ENCODE data around the gene TSPAN9. TPM values are rescaled to one million over a fixed set of nuclear protein-coding genes. Genes with fewer than 3 reads are reported as not detected.

The TSPAN9 gene
- total RNA-seq, 2 donors from 2014 or later = 39.5 to 50.2 TPM

- no peak for ATAC-seq (ENCODE audit: insufficient number of reproducible peaks, low FRiP score, low read depth)
Measured at GRCh38 chr12:3038166-3038565, 39.0 kb upstream of the TSPAN9 start.

GRCh38 chr12:3038926-3039510 lies 38.2 kb upstream of the TSPAN9 start:
- H3K9me3 ChIP-seq = no peaks in the 10 kb centered on the region
- ATAC-seq (ENCODE audit: insufficient number of reproducible peaks, low FRiP score, low read depth) = no peak
- H3K27me3 ChIP-seq (replicated peaks; ENCODE audit: insufficient read depth) = no peaks in the 10 kb centered on the region
- no peak overlapping the region for H3K4me3 ChIP-seq
- peaks cover 4 to 14% of the 10 kb centered on the region in 2 donors for H3K4me1 ChIP-seq (ENCODE audit: control insufficient read depth in 1 of 2, low read depth in 2 of 2)
- peaks cover 12% of the 10 kb centered on the region for H3K36me3 ChIP-seq
- DNase-seq (ENCODE audit: low spot score) = no peak
- no peak overlapping the region for H3K27ac ChIP-seq
- TF ChIP-seq CTCF (IDR thresholded peaks at IDR 0.05) = no peak

More at GRCh38 chr12:3038166-3038565, 39.0 kb upstream of the TSPAN9 start:
- H3K27me3 ChIP-seq (replicated peaks; ENCODE audit: insufficient read depth) = no peaks in the 10 kb centered on the region
- H3K27ac ChIP-seq = no peak overlapping the region
- peaks cover 12% of the 10 kb centered on the region for H3K36me3 ChIP-seq
- TF ChIP-seq CTCF (IDR thresholded peaks at IDR 0.05) = no peak
- no peak overlapping the region for H3K4me3 ChIP-seq
- no peaks in the 10 kb centered on the region for H3K9me3 ChIP-seq
- peaks cover 4 to 14% of the 10 kb centered on the region in 2 donors for H3K4me1 ChIP-seq (ENCODE audit: control insufficient read depth in 1 of 2, low read depth in 2 of 2)
- DNase-seq (ENCODE audit: low spot score) = no peak

DNA sequence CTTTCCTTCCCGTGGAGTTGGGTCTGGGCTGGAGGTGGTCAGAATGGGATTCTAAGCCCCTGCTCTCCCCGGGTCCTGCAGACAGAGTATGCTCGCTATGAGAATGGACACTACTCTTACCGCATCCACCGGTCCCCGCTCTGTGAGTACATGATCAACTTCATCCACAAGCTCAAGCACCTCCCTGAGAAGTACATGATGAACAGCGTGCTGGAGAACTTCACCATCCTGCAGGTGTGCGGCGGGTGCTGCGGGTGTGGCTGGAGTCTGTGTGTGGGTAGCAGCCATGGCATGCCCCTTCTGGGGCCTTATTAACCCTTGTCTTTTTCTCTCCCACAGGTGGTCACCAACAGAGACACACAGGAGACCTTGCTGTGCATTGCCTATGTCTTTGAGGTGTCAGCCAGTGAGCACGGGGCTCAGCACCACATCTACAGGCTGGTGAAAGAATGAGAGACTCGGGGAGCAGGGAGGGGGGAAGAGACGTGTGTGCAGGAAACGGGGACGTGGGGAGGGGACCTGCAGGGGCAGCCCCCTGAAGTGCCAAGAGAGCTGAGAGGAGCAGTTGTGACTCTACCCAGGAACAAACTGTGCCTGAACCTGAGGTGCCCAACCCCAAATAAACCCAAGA lies 37.0 kb upstream of the TSPAN9 start:
- Histone ChIP-seq H3K36me3 (peaks cover 12% of the 10 kb centered on the region), H3K4me1 (ENCODE audit: control insufficient read depth in 1 of 2, low read depth in 2 of 2) (peaks cover 4 to 14% of the 10 kb centered on the region in 2 donors), H3K27me3 (replicated peaks; ENCODE audit: insufficient read depth) (no peaks in the 10 kb centered on the region), H3K4me3 (no peak overlapping the region), H3K9me3 (no peaks in the 10 kb centered on the region), H3K27ac (no peak overlapping the region)
- no peak for TF ChIP-seq CTCF (IDR thresholded peaks at IDR 0.05)
- ATAC-seq (ENCODE audit: insufficient number of reproducible peaks, low FRiP score, low read depth) = no peak
- DNase-seq (ENCODE audit: low spot score) = no peak

- Histone ChIP-seq H3K36me3 (peaks cover 12% of the 10 kb centered on the region), H3K27me3 (replicated peaks; ENCODE audit: insufficient read depth) (no peaks in the 10 kb centered on the region), H3K27ac (no peak overlapping the region), H3K4me1 (ENCODE audit: control insufficient read depth in 1 of 2, low read depth in 2 of 2) (peaks cover 4 to 14% of the 10 kb centered on the region in 2 donors), H3K4me3 (no peak overlapping the region), H3K9me3 (no peaks in the 10 kb centered on the region)
- DNase-seq (ENCODE audit: low spot score) = no peak
- TF ChIP-seq CTCF (IDR thresholded peaks at IDR 0.05) = no peak
- ATAC-seq (ENCODE audit: insufficient number of reproducible peaks, low FRiP score, low read depth) = no peak
Measured at GRCh38 chr12:3040663-3041544, 36.3 kb upstream of the TSPAN9 start.

DNA sequence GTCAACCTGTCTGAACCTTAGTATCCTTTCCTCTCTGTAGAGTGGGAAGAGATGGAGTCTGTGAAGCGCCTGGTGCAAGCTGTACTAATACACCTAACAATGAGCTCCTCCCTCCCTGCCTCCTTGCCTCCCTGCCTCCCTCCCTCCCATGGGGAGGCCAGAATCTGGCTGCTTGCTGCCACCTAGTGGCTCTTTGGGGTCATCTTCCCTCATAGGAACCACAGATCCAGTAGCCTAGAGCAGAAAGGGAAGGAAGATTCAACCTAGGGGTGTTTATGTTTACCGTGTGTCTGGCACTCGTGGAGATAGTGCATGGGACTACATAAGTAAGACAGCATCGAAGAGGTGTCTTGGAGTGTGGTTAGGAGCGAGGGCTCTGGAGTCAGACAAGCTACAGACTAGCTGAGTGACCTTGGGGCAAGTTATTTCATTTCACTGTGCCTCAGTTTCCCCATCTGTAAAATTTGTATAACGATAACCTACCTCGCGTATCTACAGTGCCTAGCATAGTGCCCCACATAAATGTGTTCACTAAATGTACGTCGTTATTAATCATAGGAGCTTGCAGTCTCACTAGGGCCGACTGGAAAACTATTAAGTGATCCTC lies 35.5 kb upstream of the TSPAN9 start:
- Histone ChIP-seq H3K36me3 (peaks cover 12% of the 10 kb centered on the region), H3K27ac (no peak overlapping the region), H3K27me3 (replicated peaks; ENCODE audit: insufficient read depth) (no peaks in the 10 kb centered on the region), H3K4me1 (ENCODE audit: control insufficient read depth in 1 of 2, low read depth in 2 of 2) (peaks cover 4 to 14% of the 10 kb centered on the region in 2 donors), H3K4me3 (no peak overlapping the region), H3K9me3 (no peaks in the 10 kb centered on the region)
- peak; percentile 57 for TF ChIP-seq CTCF (IDR thresholded peaks at IDR 0.05)
- DNase-seq (ENCODE audit: low spot score) = no peak
- ATAC-seq (ENCODE audit: insufficient number of reproducible peaks, low FRiP score, low read depth) = peak; percentile 60

Data from thoracic aorta (tissue), 2 donors.